COLO668 (cell line): ENCODE measurements around the gene VPS13D.
"Not testable (repeated sequence)": the region's sequence is repeated elsewhere in the genome, so short reads cannot be mapped to it uniquely, and the experiment has no call there.

ENCODE experiments used
- DNase-seq: peaks from one replicate; lab custom pipeline; 2025; ENCODE audit not compliant: unreplicated experiment; lab: John Stamatoyannopoulos, UW

VPS13D gene

GRCh38 chr1:12530462-12531178, 300.8 kb downstream of the VPS13D start:
- DNase-seq: no peak

GRCh38 chr1:12531179-12531499, 301.3 kb downstream of the VPS13D start:
- DNase-seq: no peak

- no peak for DNase-seq
These were observed 302.8 kb downstream of the VPS13D start for GRCh38 chr1:12532405-12533315.

GRCh38 chr1:12536023-12536639, 306.3 kb downstream of the VPS13D start:
- no peak for DNase-seq

GRCh38 chr1:12537294-12537693, 307.5 kb downstream of the VPS13D start:
- no peak for DNase-seq

GRCh38 chr1:12537906-12538461, 308.2 kb downstream of the VPS13D start:
- no peak for DNase-seq

GRCh38 chr1:12538536-12538935, 308.7 kb downstream of the VPS13D start:
- DNase-seq: not testable (repeated sequence)

GRCh38 chr1:12539320-12539704, 309.5 kb downstream of the VPS13D start:
- DNase-seq: no peak

- DNase-seq: no peak
These were observed 310.1 kb downstream of the VPS13D start for GRCh38 chr1:12539705-12540579.

GRCh38 chr1:12540580-12541273, 310.9 kb downstream of the VPS13D start:
- no peak for DNase-seq

GRCh38 chr1:12541274-12542137, 311.7 kb downstream of the VPS13D start:
- no peak for DNase-seq

GRCh38 chr1:12542138-12542465, 312.3 kb downstream of the VPS13D start:
- DNase-seq: no peak

- no peak for DNase-seq
These were observed 313.1 kb downstream of the VPS13D start for GRCh38 chr1:12542616-12543592.

GRCh38 chr1:12543740-12544154, 313.9 kb downstream of the VPS13D start:
- DNase-seq: no peak

GRCh38 chr1:12544357-12544756, 314.5 kb downstream of the VPS13D start:
- no peak for DNase-seq

GRCh38 chr1:12544992-12545391, 315.2 kb downstream of the VPS13D start:
- DNase-seq: no peak

GRCh38 chr1:12546771-12547585, 317.1 kb downstream of the VPS13D start:
- no peak for DNase-seq
